ENCODE measurements around the gene SON. TPM values are rescaled to one million over a fixed set of nuclear protein-coding genes. Genes with fewer than 3 reads are reported as not detected.
"Not testable (repeated sequence)": the region's sequence is repeated elsewhere in the genome, so short reads cannot be mapped to it uniquely, and the experiment has no call there.

Gene SON
- total RNA-seq, 6 experiments from 2014 or later, result 86.7 to 212 (median 113) TPM

DNA sequence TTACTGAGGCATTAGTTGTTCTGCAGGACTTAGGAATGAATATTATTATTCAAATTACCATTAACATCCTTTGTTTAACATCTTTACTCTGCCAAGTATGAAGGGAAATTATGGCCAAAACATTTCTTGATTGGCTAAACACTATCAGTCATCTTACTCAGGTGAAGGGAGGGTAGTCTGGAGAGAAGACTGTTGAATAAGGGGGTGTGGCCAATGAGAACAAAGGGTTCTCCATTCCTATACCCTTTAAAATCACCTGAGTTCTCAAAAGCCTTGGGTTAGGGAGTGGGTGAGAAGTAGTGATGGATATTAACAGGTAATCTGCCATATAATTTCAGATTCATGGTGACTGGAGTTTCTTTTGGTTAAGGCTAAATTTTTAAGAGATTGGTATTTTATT, 79.4 kb downstream of the SON start:
- no peaks in the 10 kb centered on the region for H3K27me3 ChIP-seq
- H3K36me3 ChIP-seq, result peaks cover 0 to 27% (median 4%) of the 10 kb centered on the region in 4 donors
- TF ChIP-seq POLR2A (IDR thresholded peaks at IDR 0.05), result no peak
- TF ChIP-seq, protein P1, sequence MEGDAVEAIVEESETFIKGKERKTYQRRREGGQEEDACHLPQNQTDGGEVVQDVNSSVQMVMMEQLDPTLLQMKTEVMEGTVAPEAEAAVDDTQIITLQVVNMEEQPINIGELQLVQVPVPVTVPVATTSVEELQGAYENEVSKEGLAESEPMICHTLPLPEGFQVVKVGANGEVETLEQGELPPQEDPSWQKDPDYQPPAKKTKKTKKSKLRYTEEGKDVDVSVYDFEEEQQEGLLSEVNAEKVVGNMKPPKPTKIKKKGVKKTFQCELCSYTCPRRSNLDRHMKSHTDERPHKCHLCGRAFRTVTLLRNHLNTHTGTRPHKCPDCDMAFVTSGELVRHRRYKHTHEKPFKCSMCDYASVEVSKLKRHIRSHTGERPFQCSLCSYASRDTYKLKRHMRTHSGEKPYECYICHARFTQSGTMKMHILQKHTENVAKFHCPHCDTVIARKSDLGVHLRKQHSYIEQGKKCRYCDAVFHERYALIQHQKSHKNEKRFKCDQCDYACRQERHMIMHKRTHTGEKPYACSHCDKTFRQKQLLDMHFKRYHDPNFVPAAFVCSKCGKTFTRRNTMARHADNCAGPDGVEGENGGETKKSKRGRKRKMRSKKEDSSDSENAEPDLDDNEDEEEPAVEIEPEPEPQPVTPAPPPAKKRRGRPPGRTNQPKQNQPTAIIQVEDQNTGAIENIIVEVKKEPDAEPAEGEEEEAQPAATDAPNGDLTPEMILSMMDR (IDR thresholded peaks at IDR 0.05), result no peak
- H3K4me1 ChIP-seq, result no peaks in the 10 kb centered on the region
- H3K4me3 ChIP-seq, result no peak overlapping the region
- intact Hi-C loops (cut with DNase I), result no loop called here
- DNase-seq, result no peak
- no peaks in the 10 kb centered on the region for H3K9me3 ChIP-seq
- no peak for ATAC-seq
- no peak overlapping the region for H3K27ac ChIP-seq

DNA sequence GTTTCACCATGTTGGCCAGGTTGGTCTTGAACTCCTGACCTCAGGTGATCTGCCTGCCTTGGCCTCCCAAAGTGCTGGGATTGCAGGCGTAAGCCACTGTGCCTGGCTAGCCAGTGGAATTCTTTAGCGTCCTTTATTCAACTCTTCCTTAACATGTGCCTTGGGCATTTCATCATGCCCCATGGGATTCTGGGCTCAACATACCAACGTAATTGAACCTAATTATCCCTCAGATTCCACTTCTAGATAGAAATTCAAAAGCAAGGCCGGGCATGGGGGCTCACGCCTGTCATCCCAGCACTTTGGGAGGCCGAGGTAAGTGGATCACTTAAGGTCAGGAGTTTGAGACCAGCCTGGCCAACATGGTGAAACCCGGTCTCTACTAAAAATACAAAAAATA, 83.3 kb downstream of the SON start:
- H3K4me1 ChIP-seq; ATAC-seq; H3K9me3 ChIP-seq; DNase-seq; H3K4me3 ChIP-seq; intact Hi-C loops (cut with DNase I); H3K27ac ChIP-seq; H3K27me3 ChIP-seq: not testable (repeated sequence)
- 95% methylated on average over 6 of the region's 7 CpGs for WGBS (ENCODE audit: insufficient coverage, low coverage, low lambda C conversion rate, missing lambda C conversion rate)
- H3K36me3 ChIP-seq, result peaks cover 0 to 29% (median 4%) of the 10 kb centered on the region in 4 donors

Other genes with a start within 250 kb of the SON start
- gene IFNAR1, start 218.1 kb upstream of the SON start, total RNA-seq, result 10 to 100 TPM; 31.6 to 68.2 (median 48.6) TPM
- gene IFNGR2, start 139.6 kb upstream of the SON start, total RNA-seq, result 10 to 100 TPM; 16.0 to 39.1 (median 27.8) TPM
- 10 to 100 TPM; 13.0 to 35.4 (median 20.2) TPM for gene TMEM50B, start 63.1 kb upstream of the SON start, total RNA-seq
- 1 to 10 TPM; 1.7 to 2.7 (median 1.9) TPM for gene DNAJC28, start 51.3 kb upstream of the SON start, total RNA-seq
- gene GART, start 921 bp upstream of the SON start, total RNA-seq, result 10 to 100 TPM; 23.0 to 93.5 (median 39.3) TPM
- 10 to 100 TPM in 2 of 6 experiments, 1 to 10 TPM in 4; 6.0 to 13.7 (median 8.4) TPM for gene DONSON, start 45.6 kb downstream of the SON start, total RNA-seq
- 10 to 100 TPM in 4 of 6 experiments, 1 to 10 TPM in 2; 9.7 to 16.3 (median 13.2) TPM for gene CRYZL1, start 98.7 kb downstream of the SON start, total RNA-seq
- gene ITSN1, start 99.5 kb downstream of the SON start, total RNA-seq, result 10 to 100 TPM; 27.8 to 63.1 (median 33.8) TPM

All from right lobe of liver (tissue), 6 donors.